H1 (cell line): ENCODE data around the gene EXT2. TPM values are rescaled to one million over a fixed set of nuclear protein-coding genes. Genes with fewer than 3 reads are reported as not detected.

Experiments used
- CTCF ChIA-PET: fragments of 300-600 bp; sonication (Branson Sonifier 250); formaldehyde crosslinking; loops from one replicate; lab custom pipeline; 2021; ENCODE audit not compliant: partially characterized antibody; lab: Charles Lee
- POLR2A ChIA-PET: fragments of 300-600 bp; sonication (Branson Sonifier 250); formaldehyde crosslinking; loops from one replicate; lab custom pipeline; 2021; ENCODE audit warnings: inconsistent platforms; ENCODE audit not compliant: partially characterized antibody; lab: Charles Lee
- DNase-seq, 2 experiments: peaks; one replicate each; pipeline versions ENCODE4 v3.0.0 to v3.0.0-alpha.2; 2010 to 2022; ENCODE audit warnings: low spot score in 2 of 2, low read depth in 1 of 2, mixed read lengths in 1 of 2
- FAIRE-seq: peaks from 2 replicates; lab custom pipeline; 2011; peaks lifted over from hg19 to GRCh38; lab: Jason Lieb, UNC
- H2AFZ ChIP-seq: 2 replicates; pipeline ENCODE4 v1.8.1; 2012; ENCODE audit warnings: low read length, inconsistent platforms
- H2AK5ac ChIP-seq: 2 replicates; pipeline ENCODE4 v1.6.1; 2013; ENCODE audit warnings: low read depth, low read length
- H2BK120ac ChIP-seq: replicated peaks from 2 replicates; pipeline ENCODE3; 2013; ENCODE audit warnings: low read depth, low read length, inconsistent platforms
- H2BK12ac ChIP-seq: 2 replicates; pipeline ENCODE4 v1.6.1; 2013; ENCODE audit warnings: low read depth, low read length
- H2BK15ac ChIP-seq: 2 replicates; pipeline ENCODE4 v1.6.1; 2013; ENCODE audit warnings: low read length
- H2BK20ac ChIP-seq: 2 replicates; pipeline ENCODE4 v1.6.1; 2013; ENCODE audit warnings: low read length
- H2BK5ac ChIP-seq: 2 replicates; pipeline ENCODE4 v1.6.1; 2013; ENCODE audit warnings: low read depth, low read length
- H3K14ac ChIP-seq: 2 replicates; pipeline ENCODE4 v1.6.1; 2013; ENCODE audit warnings: inconsistent platforms; ENCODE audit not compliant: insufficient read length
- H3K18ac ChIP-seq: 2 replicates; pipeline ENCODE4 v1.6.1; 2013; ENCODE audit warnings: low read length; ENCODE audit errors: extremely low read depth
- H3K23ac ChIP-seq: 2 replicates; pipeline ENCODE4 v1.6.1; 2013; ENCODE audit warnings: inconsistent platforms; ENCODE audit not compliant: insufficient read length
- H3K23me2 ChIP-seq: 2 replicates; pipeline ENCODE4 v1.6.1; 2013; ENCODE audit warnings: low read depth, low read length
- H3K27ac ChIP-seq: 2 replicates; pipeline ENCODE4 v1.6.1; 2011; ENCODE audit warnings: low read depth, low read length, inconsistent platforms
- H3K27me3 ChIP-seq, 4 experiments: replicated peaks in 1 of 4; 1 replicate in 1 of 4; 2 replicates in 3 of 4; pipeline versions ENCODE4 v1.6.1 to v1.8.1; 2011 to 2013; ENCODE audit warnings: low read length in 3 of 4, mild to moderate bottlenecking in 3 of 4, inconsistent platforms in 2 of 4, mixed read lengths in 2 of 4, moderate library complexity in 1 of 4; ENCODE audit not compliant: control insufficient read depth in 3 of 4, insufficient read depth in 3 of 4; ENCODE audit errors: extremely low read depth in 1 of 4
- H3K36me3 ChIP-seq, 4 experiments: 2 replicates each; pipeline versions ENCODE4 v1.6.1 to v1.8.1; 2011 to 2013; ENCODE audit warnings: mild to moderate bottlenecking in 4 of 4, low read length in 3 of 4, moderate library complexity in 2 of 4, control low read depth in 1 of 4, inconsistent platforms in 1 of 4; ENCODE audit not compliant: insufficient read depth in 4 of 4, control insufficient read depth in 2 of 4
- H3K4ac ChIP-seq: replicated peaks from 2 replicates; pipeline ENCODE3; 2013; ENCODE audit warnings: low read length, low read depth, mixed read lengths, inconsistent platforms; ENCODE audit not compliant: insufficient read length
- H3K4me1 ChIP-seq, 4 experiments: replicated peaks in 1 of 4; 1 replicate in 1 of 4; 2 replicates in 3 of 4; pipeline versions ENCODE4 v1.6.1 to v1.8.1; 2011 to 2013; ENCODE audit warnings: low read length in 3 of 4, inconsistent platforms in 2 of 4, mixed read lengths in 1 of 4; ENCODE audit not compliant: insufficient read depth in 4 of 4, control insufficient read depth in 3 of 4
- H3K4me2 ChIP-seq, 2 experiments: 2 replicates each; pipeline versions ENCODE4 v1.6.1 to v1.8.1; 2011 to 2013; ENCODE audit warnings: low read depth in 2 of 2, low read length in 2 of 2, control low read depth in 1 of 2, inconsistent platforms in 1 of 2, mild to moderate bottlenecking in 1 of 2; ENCODE audit not compliant: insufficient read depth in 1 of 2
- H3K4me3 ChIP-seq, 4 experiments: fragments of 200-600, 300-600 bp in 1 of 4; sonication (generic), shearing (Covaris generic), sonication (Bioruptor Twin) in 1 of 4; 2 replicates each; pipeline versions ENCODE4 v1.5.1 to v1.8.1; 2011 to 2016; ENCODE audit warnings: low read length in 4 of 4, low read depth in 3 of 4, control low read depth in 2 of 4, inconsistent platforms in 2 of 4, mild to moderate bottlenecking in 2 of 4, mixed read lengths in 1 of 4, moderate library complexity in 1 of 4; ENCODE audit not compliant: insufficient read depth in 2 of 4; ENCODE audit errors: extremely low read depth in 1 of 4
- H3K56ac ChIP-seq: replicated peaks from 2 replicates; pipeline ENCODE3; 2013; ENCODE audit warnings: low read depth, mild to moderate bottlenecking, mixed read lengths, low read length, inconsistent platforms; ENCODE audit not compliant: insufficient read length
- H3K79me1 ChIP-seq: 2 replicates; pipeline ENCODE4 v1.6.1; 2013; ENCODE audit warnings: low read depth, low read length, control low read depth
- H3K79me2 ChIP-seq, 2 experiments: 2 replicates each; pipeline versions ENCODE4 v1.6.1 to v1.8.1; 2012 to 2013; ENCODE audit warnings: low read length in 2 of 2, mild to moderate bottlenecking in 2 of 2, inconsistent platforms in 1 of 2; ENCODE audit not compliant: insufficient read depth in 2 of 2, control insufficient read depth in 1 of 2
- H3K9ac ChIP-seq, 4 experiments: replicated peaks in 1 of 4; 1 replicate in 1 of 4; 2 replicates in 3 of 4; pipeline versions ENCODE4 v1.6.1 to v1.8.1; 2011 to 2013; ENCODE audit warnings: low read depth in 3 of 4, low read length in 3 of 4, control low read depth in 2 of 4, mild to moderate bottlenecking in 2 of 4, moderate library complexity in 2 of 4, inconsistent platforms in 1 of 4; ENCODE audit errors: extremely low read depth in 1 of 4
- H3K9me3 ChIP-seq, 2 experiments: 2 replicates each; pipeline versions ENCODE4 v1.6.1 to v1.8.1; 2012 to 2013; ENCODE audit warnings: mild to moderate bottlenecking in 2 of 2, moderate library complexity in 2 of 2, control low read depth in 1 of 2, inconsistent platforms in 1 of 2, low read depth in 1 of 2, low read length in 1 of 2, mixed read lengths in 1 of 2; ENCODE audit not compliant: insufficient read depth in 2 of 2
- H4K20me1 ChIP-seq, 2 experiments: replicated peaks in 1 of 2; 2 replicates each; pipeline versions ENCODE3 to v1.8.1; 2011 to 2013; ENCODE audit warnings: inconsistent platforms in 2 of 2, low read length in 2 of 2, mild to moderate bottlenecking in 1 of 2; ENCODE audit not compliant: insufficient read depth in 2 of 2, control insufficient read depth in 1 of 2
- H4K5ac ChIP-seq: 2 replicates; pipeline ENCODE4 v1.6.1; 2013; ENCODE audit warnings: low read length, low read depth, mixed read lengths, inconsistent platforms; ENCODE audit not compliant: insufficient read length
- H4K8ac ChIP-seq: 2 replicates; pipeline ENCODE4 v1.8.0; 2013; ENCODE audit warnings: mild to moderate bottlenecking, moderate library complexity, low read length, inconsistent platforms; ENCODE audit not compliant: insufficient read depth; ENCODE audit errors: extremely low read depth
- H4K91ac ChIP-seq: replicated peaks from 2 replicates; pipeline ENCODE3; 2013; ENCODE audit warnings: low read length, mixed read lengths, inconsistent platforms; ENCODE audit not compliant: insufficient read length
- BACH1 ChIP-seq: IDR thresholded peaks from 2 replicates; pipeline ENCODE4 v1.6.1; 2012; ENCODE audit warnings: low read length, improper control_type of control experiment
- HDAC6 ChIP-seq: IDR thresholded peaks from one replicate; pipeline ENCODE4 v1.7.1; 2012; ENCODE audit warnings: low read depth, mild to moderate bottlenecking, inconsistent platforms, low read length, moderate library complexity
- SP2 ChIP-seq: IDR thresholded peaks from 2 replicates; pipeline ENCODE4 v1.6.1; 2012; ENCODE audit warnings: mild to moderate bottlenecking, low read length, inconsistent platforms
- WGBS, 2 experiments: shearing (Covaris generic) in 1 of 2; methylation state at CpG; one replicate each; pipeline versions ENCODE4 v1.1.6 to v1.1.7; 2013 to 2015; ENCODE audit warnings: low lambda C conversion rate in 2 of 2, mixed read lengths in 2 of 2, inconsistent platforms in 1 of 2, low coverage in 1 of 2, missing lambda C conversion rate in 1 of 2; ENCODE audit not compliant: insufficient replicate concordance in 2 of 2, insufficient coverage in 1 of 2, insufficient read length in 1 of 2; ENCODE audit errors: extremely low coverage in 1 of 2, missing lambda C conversion rate in 1 of 2; 5-methylcytosine and 5-hydroxymethylcytosine counted together
- polyA plus RNA-seq, 7 experiments: library from polyadenylated mRNA; depleted of rRNA in 3 of 7; stranded (reverse) in 5 of 7; unstranded in 2 of 7; fragments of >200 nt in 5 of 7; fragments of 200-250 nt in 2 of 7; gene quantifications; 1 replicate in 5 of 7; 2 replicates in 1 of 7; 4 replicates in 1 of 7; pipeline versions ENCODE4 v1.2.1 to v1.2.3, GENCODE V29; 2011 to 2013; ENCODE audit warnings: missing spikeins in 2 of 7, mixed read lengths in 2 of 7
- total RNA-seq: library from RNA; stranded (reverse); fragmentation: NEBNext Ultra II Directional; extraction: Animal tissue kit (Norgen Biotek cat#: 25700); gene quantifications from 2 replicates; pipeline ENCODE4 v1.2.1, GENCODE V29; 2021

EXT2 gene
- total and polyA plus RNA-seq, 2 of the 8 experiments (the other 6 are each of a cell fraction or from before 2014, with no cell fraction given): 29.8 to 42.8 TPM

- Histone ChIP-seq H3K9ac (no peak overlapping the region), H3K27me3 (no peaks in the 10 kb centered on the region), H2BK12ac (no peak overlapping the region), H3K4me3 (no peak overlapping the region), H4K20me1 (no peaks in the 10 kb centered on the region), H3K27ac (no peak overlapping the region), H2BK120ac (no peak overlapping the region), H3K23ac (no peak overlapping the region), H4K91ac (no peak overlapping the region), H2AFZ (no peak overlapping the region), H2AK5ac (no peak overlapping the region), H3K18ac (no peak overlapping the region), H3K79me1 (no peaks in the 10 kb centered on the region), H4K8ac (no peak overlapping the region), H3K23me2 (no peaks in the 10 kb centered on the region), H3K79me2 (no peaks in the 10 kb centered on the region), H3K4me1 (no peaks in the 10 kb centered on the region), H3K4ac (no peak overlapping the region), H2BK15ac (no peak overlapping the region), H3K9me3 (peaks cover 2 to 4% of the 10 kb centered on the region in 2 experiments; a peak in 2 of 4 replicates), H3K56ac (no peak overlapping the region), H4K5ac (no peak overlapping the region), H2BK5ac (no peak overlapping the region), H3K4me2 (no peak overlapping the region), H3K14ac (no peak overlapping the region), H2BK20ac (no peak overlapping the region), H3K36me3 (no peaks in the 10 kb centered on the region)
- TF ChIP-seq SP2 (no peak), BACH1 (no peak), HDAC6 (no peak)
- no peak for DNase-seq
- ChIA-PET POLR2A (no interaction called here), CTCF (no interaction called here)
- FAIRE-seq: no peak
- 93% methylated on average over 4 of the region's 4 CpGs; no CpG with 5 or more reads in 1 of the 2 experiments for WGBS, 2 experiments
Measured at GRCh38 chr11:44088871-44089270, 6.6 kb upstream of the EXT2 start.
